Neural cell (in vitro differentiated cells): ENCODE data around the gene PRLH. TPM values are rescaled to one million over a fixed set of nuclear protein-coding genes. Genes with fewer than 3 reads are reported as not detected.

Source experiments
- H2AFZ ChIP-seq: fragments of 200-600, 300-800 bp; sonication (generic), shearing (Covaris generic); 2 replicates; pipeline ENCODE4 v1.6.0; 2014; ENCODE audit warnings: low read depth, mild to moderate bottlenecking, antibody characterized with exemption, low read length, moderate library complexity
- H3F3A ChIP-seq: fragments of 200-600 bp; shearing (Covaris generic); 2 replicates; pipeline ENCODE4 v1.6.1; 2016; ENCODE audit warnings: mild to moderate bottlenecking, moderate library complexity, mixed read lengths, antibody characterized with exemption, low read length; ENCODE audit not compliant: insufficient read depth, poor library complexity, severe bottlenecking
- H3K27ac ChIP-seq: fragments of 200-600, 300-800 bp; sonication (generic), shearing (Covaris generic); 2 replicates; pipeline ENCODE4 v1.5.1; 2014; ENCODE audit warnings: mild to moderate bottlenecking, low read length, moderate library complexity
- H3K27me3 ChIP-seq: fragments of 300-800, 200-600 bp; sonication (generic), shearing (Covaris generic); 2 replicates; pipeline ENCODE4 v1.6.0; 2014; ENCODE audit warnings: mild to moderate bottlenecking, low read depth, low read length, moderate library complexity; ENCODE audit not compliant: insufficient read depth
- H3K36me3 ChIP-seq: fragments of 300-800, 200-600 bp; sonication (generic), shearing (Covaris generic); 2 replicates; pipeline ENCODE4 v1.5.1; 2014; ENCODE audit warnings: mild to moderate bottlenecking, antibody characterized with exemption, low read length, moderate library complexity; ENCODE audit not compliant: insufficient read depth
- H3K4me2 ChIP-seq: fragments of 300-800, 200-600 bp; sonication (generic), shearing (Covaris generic); 2 replicates; pipeline ENCODE4 v1.6.0; 2014; ENCODE audit warnings: mild to moderate bottlenecking, low read length
- H3K4me3 ChIP-seq: fragments of 300-800, 200-600 bp; sonication (generic), shearing (Covaris generic); 2 replicates; pipeline ENCODE4 v1.5.1; 2014; ENCODE audit warnings: mild to moderate bottlenecking, low read length, moderate library complexity
- H3K79me2 ChIP-seq: fragments of 200-600 bp; shearing (Covaris generic); replicated peaks from 2 replicates; pipeline ENCODE4 v1.6.0; 2014; ENCODE audit warnings: mild to moderate bottlenecking, low read length, moderate library complexity; ENCODE audit not compliant: insufficient read depth
- H3K9ac ChIP-seq: fragments of 300-800, 200-600 bp; sonication (generic), shearing (Covaris generic); 2 replicates; pipeline ENCODE4 v1.6.1; 2016; ENCODE audit warnings: mild to moderate bottlenecking, low read length, mixed read lengths
- H3K9me2 ChIP-seq: fragments of 200-600 bp; shearing (Covaris generic); 2 replicates; pipeline ENCODE4 v1.6.1; 2016; ENCODE audit warnings: mild to moderate bottlenecking, low read length, mixed read lengths; ENCODE audit not compliant: insufficient read depth
- H3K9me3 ChIP-seq: fragments of 200-600, 300-800 bp; sonication (generic), shearing (Covaris generic); 2 replicates; pipeline ENCODE4 v1.6.1; 2016; ENCODE audit warnings: mild to moderate bottlenecking, mixed run types, low read length, moderate library complexity, mixed read lengths
- H4K20me1 ChIP-seq: fragments of 200-600 bp; shearing (Covaris generic); 2 replicates; pipeline ENCODE4 v1.6.1; 2016; ENCODE audit warnings: mild to moderate bottlenecking, mixed run types; ENCODE audit not compliant: insufficient read depth
- CTCF ChIP-seq: fragments of 450-650 bp; IDR thresholded peaks from 2 replicates; pipeline ENCODE4 v1.5.1; 2014; ENCODE audit warnings: antibody characterized with exemption, mild to moderate bottlenecking, moderate library complexity; ENCODE audit not compliant: poor library complexity, severe bottlenecking
- EP300 ChIP-seq: fragments of 450-650 bp; conservative IDR thresholded peaks from 2 replicates; pipeline ENCODE4 v1.6.1; 2014; ENCODE audit warnings: antibody characterized with exemption, mild to moderate bottlenecking, moderate library complexity; ENCODE audit not compliant: poor library complexity, severe bottlenecking
- EZH2 ChIP-seq: fragments of 200-600, 300-800 bp; shearing (Covaris generic), sonication (generic); IDR thresholded peaks from 2 replicates; pipeline ENCODE4 v1.6.1; 2014; ENCODE audit warnings: antibody characterized with exemption, low read length, borderline replicate concordance, mild to moderate bottlenecking; ENCODE audit not compliant: insufficient read depth, poor library complexity, severe bottlenecking
- MXI1 ChIP-seq: fragments of 450-650 bp; conservative IDR thresholded peaks from 2 replicates; pipeline ENCODE4 v1.6.1; 2014; ENCODE audit warnings: antibody characterized with exemption, mild to moderate bottlenecking; ENCODE audit not compliant: poor library complexity, severe bottlenecking
- POLR2AphosphoS5 ChIP-seq: IDR thresholded peaks from 2 replicates; pipeline ENCODE4 v1.6.1; 2012
- RAD21 ChIP-seq: fragments of 450-650 bp; conservative IDR thresholded peaks from 2 replicates; pipeline ENCODE4 v1.6.1; 2014; ENCODE audit warnings: antibody characterized with exemption, mild to moderate bottlenecking, moderate library complexity
- REST ChIP-seq: IDR thresholded peaks from 2 replicates; pipeline ENCODE4 v1.6.1; 2012; ENCODE audit warnings: borderline replicate concordance
- SMC3 ChIP-seq: fragments of 450-650 bp; conservative IDR thresholded peaks from 2 replicates; pipeline ENCODE4 v1.6.1; 2014; ENCODE audit warnings: antibody characterized with exemption, mild to moderate bottlenecking, moderate library complexity; ENCODE audit not compliant: poor library complexity
- TAF1 ChIP-seq: IDR thresholded peaks from 2 replicates; pipeline ENCODE4 v1.6.1; 2012; ENCODE audit warnings: low read depth
- polyA plus RNA-seq: library from polyadenylated mRNA; depleted of rRNA; stranded (reverse); fragments of >200 nt; gene quantifications from 2 replicates; pipeline ENCODE4 v1.2.3, GENCODE V29; 2014

PRLH gene
- polyA plus RNA-seq, 1 donor from 2014 or later, result not detected

- H3K79me2 ChIP-seq, result no peaks in the 10 kb centered on the region
- no peaks in the 10 kb centered on the region for H3K9me2 ChIP-seq
- no peak overlapping the region for H3K9ac ChIP-seq
- H3K9me3 ChIP-seq, result no peaks in the 10 kb centered on the region
- no peaks in the 10 kb centered on the region for H3K27me3 ChIP-seq
- no peaks in the 10 kb centered on the region for H3F3A ChIP-seq
- TF ChIP-seq MXI1, result no peak
- H3K4me3 ChIP-seq, result no peak overlapping the region
- no peaks in the 10 kb centered on the region for H3K36me3 ChIP-seq
- no peak overlapping the region for H3K4me2 ChIP-seq
- no peaks in the 10 kb centered on the region for H4K20me1 ChIP-seq
- no peak overlapping the region for H3K27ac ChIP-seq
- H2AFZ ChIP-seq, result no peak overlapping the region
These were observed 36.0 kb downstream of the PRLH start for GRCh38 chr2:237602409-237602808.

GRCh38 chr2:237603049-237603717 lies 36.8 kb downstream of the PRLH start:
- H3K9me3 ChIP-seq, result no peaks in the 10 kb centered on the region
- no peaks in the 10 kb centered on the region for H3K79me2 ChIP-seq
- H3F3A ChIP-seq, result no peaks in the 10 kb centered on the region
- TF ChIP-seq POLR2AphosphoS5 (no peak), EZH2 (no peak), SMC3 (no peak), EP300 (no peak), MXI1 (no peak), TAF1 (no peak), CTCF (no peak), REST (no peak), RAD21 (no peak)
- no peaks in the 10 kb centered on the region for H4K20me1 ChIP-seq
- H3K36me3 ChIP-seq, result no peaks in the 10 kb centered on the region
- no peak overlapping the region for H2AFZ ChIP-seq
- no peak overlapping the region for H3K9ac ChIP-seq
- no peak overlapping the region for H3K4me2 ChIP-seq
- H3K27me3 ChIP-seq, result no peaks in the 10 kb centered on the region
- no peaks in the 10 kb centered on the region for H3K9me2 ChIP-seq
- H3K27ac ChIP-seq, result no peak overlapping the region
- H3K4me3 ChIP-seq, result no peak overlapping the region
